NCI-H2171 treated with DMSO at 0.1 percent for 48 hours (cell line): ENCODE results near the gene MDM1.
A peak's percentile ranks its signal among the peaks of the same experiment; 100 is the strongest.

Source experiments
- DNase-seq: peaks from one replicate; lab custom pipeline; 2025; lab: John Stamatoyannopoulos, UW

MDM1 gene

GRCh38 chr12:68319988-68320623 lies 12.1 kb downstream of the MDM1 start:
- no peak for DNase-seq

- DNase-seq, result peak; percentile 68
Measured at GRCh38 chr12:68317047-68317667, 15.0 kb downstream of the MDM1 start.

- DNase-seq, result no peak
Measured at GRCh38 chr12:68310370-68310769, 21.8 kb downstream of the MDM1 start.

GRCh38 chr12:68306564-68306963 lies 25.6 kb downstream of the MDM1 start:
- DNase-seq, result no peak

GRCh38 chr12:68305278-68305677 lies 26.9 kb downstream of the MDM1 start:
- DNase-seq, result no peak

GRCh38 chr12:68304626-68305025 lies 27.5 kb downstream of the MDM1 start:
- no peak for DNase-seq

- no peak for DNase-seq
Measured at GRCh38 chr12:68303850-68304249, 28.3 kb downstream of the MDM1 start.

GRCh38 chr12:68297929-68298328 lies 34.2 kb downstream of the MDM1 start:
- no peak for DNase-seq

- no peak for DNase-seq
Measured at GRCh38 chr12:68294251-68294650, 37.9 kb downstream of the MDM1 start.

- DNase-seq, result no peak
Measured at GRCh38 chr12:68293347-68293746, 38.8 kb downstream of the MDM1 start.

- no peak for DNase-seq
Measured at GRCh38 chr12:68292151-68292943, 39.8 kb downstream of the MDM1 start.

GRCh38 chr12:68291396-68292036 lies 40.6 kb downstream of the MDM1 start:
- no peak for DNase-seq

- no peak for DNase-seq
Measured at GRCh38 chr12:68290126-68290525, 42.0 kb downstream of the MDM1 start.

GRCh38 chr12:68287106-68287505 lies 45.1 kb downstream of the MDM1 start:
- DNase-seq, result no peak

- no peak for DNase-seq
Measured at GRCh38 chr12:68286396-68286795, 45.8 kb downstream of the MDM1 start.

- no peak for DNase-seq
Measured at GRCh38 chr12:68285541-68285940, 46.6 kb downstream of the MDM1 start.

- DNase-seq, result no peak
Measured at GRCh38 chr12:68281322-68282077, 50.7 kb downstream of the MDM1 start.

GRCh38 chr12:68280240-68280639 lies 51.9 kb downstream of the MDM1 start:
- peak; percentile 12 for DNase-seq

GRCh38 chr12:68279227-68280054 lies 52.7 kb downstream of the MDM1 start:
- no peak for DNase-seq

GRCh38 chr12:68276402-68276930 lies 55.7 kb downstream of the MDM1 start:
- no peak for DNase-seq

- DNase-seq, result no peak
Measured at GRCh38 chr12:68272732-68273131, 59.4 kb downstream of the MDM1 start.
